Measurements from ENCODE around the gene FAM72B.
"Not testable (repeated sequence)": the region's sequence is repeated elsewhere in the genome, so short reads cannot be mapped to it uniquely, and the experiment has no call there.

Gene FAM72B

DNA sequence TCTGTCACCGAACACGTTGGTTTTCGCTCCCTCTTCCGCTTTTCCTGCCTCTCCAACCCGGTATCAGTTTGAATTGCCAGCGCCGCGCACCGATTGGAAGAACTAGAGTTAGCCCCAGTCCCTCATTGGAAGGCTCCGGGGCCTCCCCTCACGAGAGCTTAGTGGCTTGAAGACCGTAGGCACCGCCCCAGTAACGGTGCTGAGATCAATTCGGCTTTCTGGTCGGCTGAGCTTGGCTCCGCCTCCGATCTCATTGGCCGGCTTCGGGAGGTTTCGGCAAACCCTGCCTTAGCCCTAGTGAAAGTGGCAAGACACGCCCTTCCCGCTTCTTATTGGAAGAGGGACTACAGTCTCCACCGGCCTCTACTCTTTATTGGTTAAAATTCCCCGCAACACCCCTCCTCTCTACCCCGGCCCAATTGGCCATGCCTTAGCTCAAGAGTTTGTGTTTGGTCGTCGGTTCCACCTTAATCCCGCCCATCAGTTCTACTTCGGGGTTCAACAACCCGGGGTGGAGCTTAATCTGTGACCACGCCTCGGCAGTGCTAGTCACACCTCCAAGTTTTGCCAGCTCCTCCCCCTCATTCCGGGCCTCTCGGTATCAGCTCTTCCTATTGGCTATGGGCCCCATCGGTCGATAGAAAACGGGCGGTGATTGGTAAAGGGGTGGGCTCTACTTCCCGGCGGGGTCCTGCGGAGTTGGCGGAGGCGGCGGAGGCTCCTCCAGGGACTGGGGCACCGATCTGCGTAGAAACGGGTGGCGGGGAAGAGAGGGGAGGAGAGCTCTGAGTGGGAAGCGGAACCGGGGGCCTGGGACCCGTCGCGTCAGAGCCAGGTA lies at the start of gene FAM72B, which contains the start of gene SRGAP2C:
Gene FAM72B (minus strand): TSS at position 51 of the 838 bp plus-strand sequence. CDS start 851 bp downstream, outside the sequence.
Gene SRGAP2C (plus strand): TSS at position 686 of the 838 bp plus-strand sequence. CDS start 2,472 bp downstream, outside the sequence.
- H3K36me3 ChIP-seq (ENCODE audit: control insufficient read depth, insufficient read depth, low read length); H3K9ac ChIP-seq; H3K27ac ChIP-seq; H3K9me3 ChIP-seq (ENCODE audit: control insufficient read depth, low read length); H3K79me2 ChIP-seq; H3K4me1 ChIP-seq; H2AFZ ChIP-seq; H3K27me3 ChIP-seq (ENCODE audit: control insufficient read depth, insufficient read depth, low read length); H3K4me2 ChIP-seq (ENCODE audit: low read length): not testable (repeated sequence)
- H3K4me3 ChIP-seq (ENCODE audit: low read depth, low read length): peak within 1 kb of the TSS; percentile 27

DNA sequence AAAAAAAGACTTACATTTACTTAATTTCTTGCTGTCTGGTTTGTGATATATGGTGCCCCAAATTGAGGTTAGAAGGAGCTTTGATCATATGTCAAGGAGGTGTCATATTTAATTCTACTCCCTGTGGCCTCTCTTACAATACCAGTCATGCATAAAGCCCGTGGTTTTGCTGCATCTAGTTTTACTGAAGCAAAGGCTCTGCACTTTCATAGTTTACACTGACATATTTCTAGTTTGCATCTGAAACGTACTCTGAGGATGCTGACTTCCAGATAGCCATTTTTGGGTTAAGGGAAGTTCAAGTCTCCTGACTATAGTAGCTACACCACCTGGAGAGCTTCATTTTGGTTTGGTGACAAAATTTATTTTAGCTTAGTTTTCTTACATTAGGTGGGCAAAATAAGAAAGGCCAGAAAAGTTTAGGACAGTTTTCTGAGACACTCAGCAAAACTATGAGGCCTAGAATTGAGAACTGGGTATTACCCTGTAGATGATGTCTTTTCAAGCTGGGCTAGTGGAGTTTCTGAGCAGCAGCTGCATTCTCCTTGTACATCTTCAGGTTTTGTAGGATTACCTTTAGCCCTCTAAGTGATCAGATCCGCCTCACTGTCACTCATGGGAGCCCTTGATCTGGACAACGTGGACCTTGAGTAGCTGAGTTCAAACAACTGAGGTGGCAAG lies 48.4 kb upstream of the FAM72B start:
- not testable (repeated sequence) for H2AFZ ChIP-seq; H3K9ac ChIP-seq; H3K36me3 ChIP-seq (ENCODE audit: control insufficient read depth, insufficient read depth, low read length); H3K4me3 ChIP-seq (ENCODE audit: low read depth, low read length); H3K27me3 ChIP-seq (ENCODE audit: control insufficient read depth, insufficient read depth, low read length); H3K4me1 ChIP-seq; H3K4me2 ChIP-seq (ENCODE audit: low read length); H3K9me3 ChIP-seq (ENCODE audit: control insufficient read depth, low read length); H3K27ac ChIP-seq; H3K79me2 ChIP-seq

DNA sequence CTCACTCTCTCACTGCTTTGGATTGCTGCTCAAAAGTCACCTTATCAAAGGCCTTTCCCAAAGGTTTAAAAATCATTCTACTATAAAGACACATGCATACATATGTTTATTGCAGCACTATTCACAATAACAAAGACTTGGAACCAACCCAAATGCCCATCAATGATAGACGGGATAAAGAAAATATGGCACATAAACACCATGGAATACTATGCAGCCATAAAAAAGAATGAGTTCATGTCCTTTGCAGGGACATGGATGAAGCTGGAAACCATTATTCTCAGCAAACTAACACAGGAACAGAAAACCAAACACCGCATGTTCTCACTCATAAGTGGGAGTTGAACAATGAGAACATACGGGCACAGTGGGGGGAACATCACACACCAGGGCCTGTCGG lies 46.5 kb upstream of the FAM72B start:
- H3K36me3 ChIP-seq (ENCODE audit: control insufficient read depth, insufficient read depth, low read length); H3K4me3 ChIP-seq (ENCODE audit: low read depth, low read length); H3K79me2 ChIP-seq; H3K9me3 ChIP-seq (ENCODE audit: control insufficient read depth, low read length); H3K27me3 ChIP-seq (ENCODE audit: control insufficient read depth, insufficient read depth, low read length); H3K27ac ChIP-seq; H2AFZ ChIP-seq; H3K4me2 ChIP-seq (ENCODE audit: low read length); H3K4me1 ChIP-seq; H3K9ac ChIP-seq: not testable (repeated sequence)

DNA sequence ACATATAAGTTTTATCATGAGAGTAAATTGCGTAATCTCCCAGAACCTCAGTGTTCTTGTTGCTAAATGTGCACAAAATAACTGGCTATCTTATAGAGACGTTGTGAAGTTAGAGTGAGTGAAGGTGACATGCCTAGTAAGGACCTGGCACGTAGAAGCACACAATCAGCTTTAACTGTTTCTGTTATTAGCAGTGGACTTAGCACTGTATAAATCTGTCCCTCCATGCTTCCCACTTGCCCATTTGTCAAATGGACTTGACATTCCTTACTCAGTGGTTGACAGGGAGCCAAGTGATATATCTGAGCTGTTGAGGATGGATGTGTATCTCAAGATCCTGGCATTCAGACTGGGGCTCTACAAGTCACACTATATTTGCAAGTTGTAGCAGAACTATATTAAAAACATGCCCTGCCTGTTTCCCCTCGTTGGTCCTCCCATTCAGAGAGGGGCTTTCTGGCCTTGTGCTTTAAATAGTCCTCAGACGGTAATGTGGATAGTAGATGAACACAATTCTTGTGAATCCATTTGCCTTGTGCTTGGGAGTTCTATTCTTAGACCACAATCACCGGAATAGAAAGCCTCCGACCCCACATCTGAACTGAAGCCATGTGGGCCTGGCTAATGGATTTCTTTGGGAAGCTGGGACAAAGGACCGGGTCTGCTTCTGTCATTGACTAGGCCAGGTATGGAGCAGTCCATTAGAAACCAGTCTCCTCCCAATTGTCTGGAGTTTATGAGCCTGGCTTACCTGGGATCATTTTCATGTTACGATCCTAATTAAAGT lies 43.6 kb upstream of the FAM72B start:
- H3K9ac ChIP-seq; H2AFZ ChIP-seq; H3K27ac ChIP-seq; H3K4me2 ChIP-seq (ENCODE audit: low read length); H3K27me3 ChIP-seq (ENCODE audit: control insufficient read depth, insufficient read depth, low read length); H3K36me3 ChIP-seq (ENCODE audit: control insufficient read depth, insufficient read depth, low read length); H3K79me2 ChIP-seq; H3K4me1 ChIP-seq; H3K4me3 ChIP-seq (ENCODE audit: low read depth, low read length); H3K9me3 ChIP-seq (ENCODE audit: control insufficient read depth, low read length): not testable (repeated sequence)

DNA sequence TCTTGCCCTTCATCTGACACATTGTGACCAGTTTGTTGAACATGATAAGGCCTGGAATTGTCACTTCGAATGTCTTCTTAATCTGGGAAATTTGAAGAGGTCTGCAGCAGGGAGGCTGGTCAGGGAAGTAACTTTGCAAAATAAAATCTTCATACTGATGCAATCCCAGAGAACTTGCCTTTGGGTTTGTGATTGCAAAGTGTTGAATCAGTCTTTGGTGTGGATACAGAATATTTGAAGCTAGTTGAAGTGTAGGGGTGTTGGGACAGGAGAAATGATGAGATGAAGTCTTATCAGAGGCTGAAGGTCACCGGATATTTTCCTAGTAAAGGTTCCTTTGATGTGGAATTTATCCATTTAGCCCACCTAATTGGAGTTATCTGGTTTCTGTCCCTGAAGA lies 42.8 kb upstream of the FAM72B start:
- H2AFZ ChIP-seq; H3K9me3 ChIP-seq (ENCODE audit: control insufficient read depth, low read length); H3K4me3 ChIP-seq (ENCODE audit: low read depth, low read length); H3K27me3 ChIP-seq (ENCODE audit: control insufficient read depth, insufficient read depth, low read length); H3K4me2 ChIP-seq (ENCODE audit: low read length); H3K27ac ChIP-seq; H3K4me1 ChIP-seq; H3K36me3 ChIP-seq (ENCODE audit: control insufficient read depth, insufficient read depth, low read length); H3K9ac ChIP-seq; H3K79me2 ChIP-seq: not testable (repeated sequence)

DNA sequence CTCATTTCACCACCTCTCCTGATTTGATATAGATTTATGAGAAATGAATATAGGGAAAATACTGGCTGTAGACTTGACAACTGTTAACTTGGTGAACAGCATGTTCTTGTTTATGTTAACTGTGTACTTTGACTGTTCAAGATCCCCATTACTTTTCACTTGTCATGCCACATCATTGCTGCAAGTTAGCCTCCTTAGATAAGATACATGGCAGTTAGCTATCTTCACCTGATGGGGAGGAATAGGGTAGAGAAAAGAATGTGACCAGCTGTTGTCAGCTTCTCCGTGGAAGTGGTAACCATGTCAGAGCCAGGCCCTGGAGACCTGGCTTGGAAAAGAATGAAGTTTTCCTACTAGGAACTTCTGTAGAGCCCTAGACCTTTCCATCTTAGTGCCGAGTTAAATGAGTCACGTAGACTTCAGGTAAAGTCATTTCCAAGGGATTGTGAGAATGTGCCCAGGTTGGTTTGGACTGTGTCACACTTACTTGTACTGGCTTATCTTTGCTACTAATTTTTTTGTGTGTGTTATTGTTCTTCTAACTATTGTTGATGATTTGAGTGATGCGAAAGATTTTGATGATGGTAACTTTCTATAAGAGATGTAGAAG lies 42.3 kb upstream of the FAM72B start:
- H3K36me3 ChIP-seq (ENCODE audit: control insufficient read depth, insufficient read depth, low read length); H3K4me2 ChIP-seq (ENCODE audit: low read length); H3K4me1 ChIP-seq; H3K4me3 ChIP-seq (ENCODE audit: low read depth, low read length); H3K9me3 ChIP-seq (ENCODE audit: control insufficient read depth, low read length); H3K79me2 ChIP-seq; H3K9ac ChIP-seq; H2AFZ ChIP-seq; H3K27ac ChIP-seq; H3K27me3 ChIP-seq (ENCODE audit: control insufficient read depth, insufficient read depth, low read length): not testable (repeated sequence)

DNA sequence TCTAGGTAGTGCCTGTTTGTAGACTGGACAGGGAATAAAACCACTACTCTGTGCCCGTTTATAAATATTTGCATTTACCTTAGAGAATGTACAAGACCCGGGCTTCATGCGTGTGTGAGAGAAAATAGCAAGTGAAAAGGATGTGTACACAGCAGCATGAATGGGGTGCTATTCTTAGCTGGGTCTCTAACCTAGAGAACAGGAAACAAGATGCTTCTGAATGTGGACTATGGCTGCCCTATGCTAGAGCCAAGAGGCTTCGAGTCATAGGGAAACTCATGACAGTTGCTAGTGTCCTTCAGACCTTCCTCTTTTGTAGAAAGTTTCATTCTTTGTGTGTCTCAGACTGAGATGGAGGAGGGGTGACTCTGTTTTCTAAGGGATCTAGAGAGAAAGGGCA lies 40.6 kb upstream of the FAM72B start:
- not testable (repeated sequence) for H3K27me3 ChIP-seq (ENCODE audit: control insufficient read depth, insufficient read depth, low read length); H3K4me1 ChIP-seq; H3K4me3 ChIP-seq (ENCODE audit: low read depth, low read length); H3K27ac ChIP-seq; H3K79me2 ChIP-seq; H2AFZ ChIP-seq; H3K36me3 ChIP-seq (ENCODE audit: control insufficient read depth, insufficient read depth, low read length); H3K4me2 ChIP-seq (ENCODE audit: low read length); H3K9ac ChIP-seq; H3K9me3 ChIP-seq (ENCODE audit: control insufficient read depth, low read length)

DNA sequence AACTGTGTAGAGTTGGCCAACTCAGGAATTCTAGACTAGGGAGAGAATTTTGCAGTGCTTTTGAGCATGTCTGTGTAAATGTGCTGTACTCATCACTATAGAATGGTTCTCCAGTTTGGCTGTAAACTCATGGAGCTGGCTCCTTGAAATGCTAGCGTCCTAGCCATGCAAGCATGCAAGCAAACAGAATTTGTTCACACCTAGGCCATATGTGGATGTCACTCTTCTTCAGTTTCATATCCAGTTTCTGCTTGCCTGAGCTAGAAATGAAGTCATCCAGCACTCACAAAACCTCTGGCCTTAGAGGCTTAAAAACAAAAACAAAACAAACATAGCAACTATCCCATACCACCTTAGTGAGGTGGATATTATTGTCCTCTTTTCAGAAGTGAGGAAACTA lies 37.6 kb upstream of the FAM72B start:
- not testable (repeated sequence) for H3K4me3 ChIP-seq (ENCODE audit: low read depth, low read length); H3K4me1 ChIP-seq; H3K4me2 ChIP-seq (ENCODE audit: low read length); H3K9me3 ChIP-seq (ENCODE audit: control insufficient read depth, low read length); H3K79me2 ChIP-seq; H3K27ac ChIP-seq; H3K27me3 ChIP-seq (ENCODE audit: control insufficient read depth, insufficient read depth, low read length); H3K9ac ChIP-seq; H3K36me3 ChIP-seq (ENCODE audit: control insufficient read depth, insufficient read depth, low read length); H2AFZ ChIP-seq

DNA sequence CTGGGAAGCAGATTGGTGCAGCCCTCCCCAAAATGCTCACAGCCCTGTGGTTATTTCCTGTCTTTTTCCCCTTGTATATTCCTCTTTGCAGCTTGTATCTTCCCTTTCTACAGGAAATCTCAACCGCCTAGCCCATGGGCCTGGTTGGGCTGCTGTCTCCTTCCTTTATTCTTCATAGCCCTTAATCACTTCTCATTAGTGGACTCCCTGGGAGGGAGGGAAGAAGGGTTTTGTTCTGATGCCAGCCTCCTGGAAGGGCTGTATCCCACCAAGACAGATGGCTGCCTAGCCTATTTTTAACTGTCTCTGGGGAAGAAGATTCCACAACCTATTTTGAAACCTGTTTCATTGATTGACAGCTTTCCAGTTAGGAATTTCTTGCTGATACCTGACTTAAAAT lies 32.5 kb upstream of the FAM72B start:
- H3K36me3 ChIP-seq (ENCODE audit: control insufficient read depth, insufficient read depth, low read length); H3K27me3 ChIP-seq (ENCODE audit: control insufficient read depth, insufficient read depth, low read length); H3K4me3 ChIP-seq (ENCODE audit: low read depth, low read length); H3K9me3 ChIP-seq (ENCODE audit: control insufficient read depth, low read length); H3K9ac ChIP-seq; H3K27ac ChIP-seq; H2AFZ ChIP-seq; H3K4me2 ChIP-seq (ENCODE audit: low read length); H3K4me1 ChIP-seq; H3K79me2 ChIP-seq: not testable (repeated sequence)

DNA sequence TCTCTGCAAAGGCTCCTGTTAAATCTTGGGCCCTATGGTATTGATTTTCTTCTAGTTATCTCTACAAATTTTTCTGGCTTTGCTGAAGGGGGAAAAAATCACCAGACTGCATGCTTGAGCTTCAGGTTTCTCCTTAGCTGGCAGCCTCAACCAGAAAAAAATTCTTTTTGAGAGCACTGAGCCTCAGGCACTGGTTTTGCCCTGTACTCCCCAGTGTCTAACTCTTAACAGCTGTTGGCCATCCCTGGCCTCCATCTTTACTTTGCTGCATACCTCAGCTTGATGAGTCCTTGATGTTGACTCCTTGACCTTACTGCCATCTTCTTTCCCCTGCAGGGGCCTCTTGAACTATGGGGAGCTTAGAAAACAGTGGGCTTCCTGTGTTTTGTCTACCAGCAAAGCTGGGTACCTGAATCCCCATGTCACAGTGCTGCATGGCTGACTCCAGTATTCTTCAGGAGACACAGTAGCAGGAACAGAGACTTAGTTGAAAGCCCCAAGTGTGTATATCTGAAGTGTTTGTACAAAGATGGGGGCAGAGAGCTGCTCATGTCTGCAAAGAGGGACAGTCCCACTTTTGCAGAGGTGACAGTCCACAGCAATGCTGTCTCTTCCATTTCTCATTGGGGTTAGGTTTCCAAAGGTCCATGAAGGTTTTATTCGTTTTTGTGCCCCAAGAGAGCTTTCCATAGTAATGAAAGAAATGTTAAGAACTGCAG lies 31.7 kb upstream of the FAM72B start:
- H3K27ac ChIP-seq; H3K79me2 ChIP-seq; H3K4me3 ChIP-seq (ENCODE audit: low read depth, low read length); H3K9me3 ChIP-seq (ENCODE audit: control insufficient read depth, low read length); H3K4me1 ChIP-seq; H3K36me3 ChIP-seq (ENCODE audit: control insufficient read depth, insufficient read depth, low read length); H2AFZ ChIP-seq; H3K9ac ChIP-seq; H3K27me3 ChIP-seq (ENCODE audit: control insufficient read depth, insufficient read depth, low read length); H3K4me2 ChIP-seq (ENCODE audit: low read length): not testable (repeated sequence)

All from parathyroid adenoma (tissue), 2 donors.